ENCODE measurements around the gene DNAJC22. TPM values are rescaled to one million over a fixed set of nuclear protein-coding genes. Genes with fewer than 3 reads are reported as not detected.

The DNAJC22 gene
- total and polyA plus RNA-seq, 9 of the 15 experiments (the other 6 are each of a cell fraction or from before 2014, with no cell fraction given) = 0.10 to 1.2 (median 0.47) TPM

DNA sequence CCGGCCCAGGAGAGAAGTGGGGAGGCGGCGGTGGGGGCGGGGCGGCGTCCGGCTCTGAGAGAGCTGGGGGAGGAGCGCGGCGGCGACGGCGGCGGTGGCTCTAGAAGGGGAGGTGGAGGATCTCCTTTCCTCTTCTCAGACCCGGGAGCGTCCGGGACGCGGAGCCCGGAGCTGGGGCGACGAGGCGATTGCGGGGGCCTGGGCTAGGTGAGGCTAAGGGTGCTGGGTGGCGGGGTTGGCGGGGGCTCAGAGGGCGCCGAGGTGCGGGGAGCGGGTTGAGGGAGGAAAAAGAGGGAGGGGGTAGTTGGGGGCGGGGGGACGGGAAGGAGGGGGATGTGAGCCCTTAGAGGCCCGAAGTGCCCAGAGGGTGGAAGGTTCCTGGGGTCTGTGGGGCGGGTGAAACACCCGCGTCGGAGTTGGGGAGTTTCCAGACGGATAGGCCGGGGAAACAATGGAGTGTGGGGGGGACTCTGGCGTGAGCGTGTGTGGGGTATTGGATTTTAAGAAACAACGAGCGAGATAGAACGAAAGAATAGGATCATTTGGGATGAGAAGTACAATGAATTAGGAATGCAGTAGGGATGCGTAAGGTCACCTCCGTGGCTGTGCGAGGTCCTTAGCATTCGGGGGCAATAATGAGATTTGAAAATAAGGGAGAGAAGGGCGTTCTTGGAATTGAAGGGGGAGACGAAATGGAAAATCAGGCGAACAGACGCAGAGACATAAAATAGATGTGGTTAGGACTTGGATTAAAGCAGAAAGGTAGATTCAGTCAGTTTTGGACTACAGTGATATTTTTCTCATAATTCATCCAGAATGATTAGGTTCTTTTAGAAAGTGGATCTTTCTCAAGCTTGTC is 20.9 kb downstream of the DNAJC22 start, which contains the start of gene SPATS2 (continued):
- TF ChIP-seq, protein P1, sequence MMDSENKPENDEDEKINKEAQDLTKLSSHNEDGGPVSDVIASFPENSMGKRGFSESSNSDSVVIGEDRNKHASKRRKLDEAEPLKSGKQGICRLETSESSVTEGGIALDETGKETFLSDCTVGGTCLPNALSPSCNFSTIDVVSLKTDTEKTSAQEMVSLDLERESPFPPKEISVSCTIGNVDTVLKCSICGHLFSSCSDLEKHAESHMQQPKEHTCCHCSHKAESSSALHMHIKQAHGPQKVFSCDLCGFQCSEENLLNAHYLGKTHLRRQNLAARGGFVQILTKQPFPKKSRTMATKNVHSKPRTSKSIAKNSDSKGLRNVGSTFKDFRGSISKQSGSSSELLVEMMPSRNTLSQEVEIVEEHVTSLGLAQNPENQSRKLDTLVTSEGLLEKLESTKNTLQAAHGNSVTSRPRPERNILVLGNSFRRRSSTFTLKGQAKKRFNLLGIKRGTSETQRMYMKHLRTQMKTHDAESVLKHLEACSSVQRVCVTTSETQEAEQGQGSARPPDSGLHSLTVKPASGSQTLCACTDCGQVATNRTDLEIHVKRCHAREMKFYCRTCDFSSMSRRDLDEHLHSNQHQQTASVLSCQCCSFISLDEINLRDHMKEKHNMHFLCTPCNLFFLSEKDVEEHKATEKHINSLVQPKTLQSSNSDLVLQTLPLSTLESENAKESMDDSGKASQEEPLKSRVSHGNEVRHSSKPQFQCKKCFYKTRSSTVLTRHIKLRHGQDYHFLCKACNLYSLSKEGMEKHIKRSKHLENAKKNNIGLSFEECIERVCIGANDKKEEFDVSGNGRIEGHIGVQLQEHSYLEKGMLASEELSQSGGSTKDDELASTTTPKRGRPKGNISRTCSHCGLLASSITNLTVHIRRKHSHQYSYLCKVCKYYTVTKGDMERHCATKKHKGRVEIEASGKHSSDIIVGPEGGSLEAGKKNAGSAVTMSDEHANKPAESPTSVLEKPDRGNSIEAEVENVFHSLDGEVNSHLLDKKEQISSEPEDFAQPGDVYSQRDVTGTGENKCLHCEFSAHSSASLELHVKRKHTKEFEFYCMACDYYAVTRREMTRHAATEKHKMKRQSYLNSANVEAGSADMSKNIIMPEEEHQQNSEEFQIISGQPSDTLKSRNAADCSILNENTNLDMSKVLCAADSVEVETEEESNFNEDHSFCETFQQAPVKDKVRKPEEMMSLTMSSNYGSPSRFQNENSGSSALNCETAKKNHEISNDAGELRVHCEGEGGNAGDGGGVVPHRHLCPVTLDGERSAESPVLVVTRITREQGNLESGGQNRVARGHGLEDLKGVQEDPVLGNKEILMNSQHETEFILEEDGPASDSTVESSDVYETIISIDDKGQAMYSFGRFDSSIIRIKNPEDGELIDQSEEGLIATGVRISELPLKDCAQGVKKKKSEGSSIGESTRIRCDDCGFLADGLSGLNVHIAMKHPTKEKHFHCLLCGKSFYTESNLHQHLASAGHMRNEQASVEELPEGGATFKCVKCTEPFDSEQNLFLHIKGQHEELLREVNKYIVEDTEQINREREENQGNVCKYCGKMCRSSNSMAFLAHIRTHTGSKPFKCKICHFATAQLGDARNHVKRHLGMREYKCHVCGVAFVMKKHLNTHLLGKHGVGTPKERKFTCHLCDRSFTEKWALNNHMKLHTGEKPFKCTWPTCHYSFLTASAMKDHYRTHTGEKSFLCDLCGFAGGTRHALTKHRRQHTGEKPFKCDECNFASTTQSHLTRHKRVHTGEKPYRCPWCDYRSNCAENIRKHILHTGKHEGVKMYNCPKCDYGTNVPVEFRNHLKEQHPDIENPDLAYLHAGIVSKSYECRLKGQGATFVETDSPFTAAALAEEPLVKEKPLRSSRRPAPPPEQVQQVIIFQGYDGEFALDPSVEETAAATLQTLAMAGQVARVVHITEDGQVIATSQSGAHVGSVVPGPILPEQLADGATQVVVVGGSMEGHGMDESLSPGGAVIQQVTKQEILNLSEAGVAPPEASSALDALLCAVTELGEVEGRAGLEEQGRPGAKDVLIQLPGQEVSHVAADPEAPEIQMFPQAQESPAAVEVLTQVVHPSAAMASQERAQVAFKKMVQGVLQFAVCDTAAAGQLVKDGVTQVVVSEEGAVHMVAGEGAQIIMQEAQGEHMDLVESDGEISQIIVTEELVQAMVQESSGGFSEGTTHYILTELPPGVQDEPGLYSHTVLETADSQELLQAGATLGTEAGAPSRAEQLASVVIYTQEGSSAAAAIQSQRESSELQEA (IDR thresholded peaks at IDR 0.05; ENCODE audit: low read depth) = no peak
- TF ChIP-seq EGR1 (conservative IDR thresholded peaks at IDR 0.05) (peak; percentile 65; the same call in 1 of the 2 replicates), ZNF146 (CRISPR knock-in tag; IDR thresholded peaks at IDR 0.05; ENCODE audit: unreplicated experiment) (no peak), SMARCA5 (IDR thresholded peaks at IDR 0.05) (0 out of 2 replicates have a peak, but pooled peaks have one; percentile 11), ZNF436 (CRISPR knock-in tag; IDR thresholded peaks at IDR 0.05) (no peak)
- TF ChIP-seq, protein P2, sequence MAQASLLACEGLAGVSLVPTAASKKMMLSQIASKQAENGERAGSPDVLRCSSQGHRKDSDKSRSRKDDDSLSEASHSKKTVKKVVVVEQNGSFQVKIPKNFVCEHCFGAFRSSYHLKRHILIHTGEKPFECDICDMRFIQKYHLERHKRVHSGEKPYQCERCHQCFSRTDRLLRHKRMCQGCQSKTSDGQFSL (CRISPR knock-in tag; IDR thresholded peaks at IDR 0.05) = peak; percentile 67; the same call in 1 of the 2 replicates
- TF ChIP-seq, protein P2 (tag; IDR thresholded peaks at IDR 0.05) = peak in 1 of 2 experiments; percentile 49; a peak in 1 of 4 replicates
- TF ChIP-seq, protein P3, sequence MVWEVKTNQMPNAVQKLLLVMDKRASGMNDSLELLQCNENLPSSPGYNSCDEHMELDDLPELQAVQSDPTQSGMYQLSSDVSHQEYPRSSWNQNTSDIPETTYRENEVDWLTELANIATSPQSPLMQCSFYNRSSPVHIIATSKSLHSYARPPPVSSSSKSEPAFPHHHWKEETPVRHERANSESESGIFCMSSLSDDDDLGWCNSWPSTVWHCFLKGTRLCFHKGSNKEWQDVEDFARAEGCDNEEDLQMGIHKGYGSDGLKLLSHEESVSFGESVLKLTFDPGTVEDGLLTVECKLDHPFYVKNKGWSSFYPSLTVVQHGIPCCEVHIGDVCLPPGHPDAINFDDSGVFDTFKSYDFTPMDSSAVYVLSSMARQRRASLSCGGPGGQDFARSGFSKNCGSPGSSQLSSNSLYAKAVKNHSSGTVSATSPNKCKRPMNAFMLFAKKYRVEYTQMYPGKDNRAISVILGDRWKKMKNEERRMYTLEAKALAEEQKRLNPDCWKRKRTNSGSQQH (CRISPR knock-in tag; IDR thresholded peaks at IDR 0.05) = 0 out of 2 replicates have a peak, but pooled peaks have one; percentile 21
- TF ChIP-seq, protein P4, sequence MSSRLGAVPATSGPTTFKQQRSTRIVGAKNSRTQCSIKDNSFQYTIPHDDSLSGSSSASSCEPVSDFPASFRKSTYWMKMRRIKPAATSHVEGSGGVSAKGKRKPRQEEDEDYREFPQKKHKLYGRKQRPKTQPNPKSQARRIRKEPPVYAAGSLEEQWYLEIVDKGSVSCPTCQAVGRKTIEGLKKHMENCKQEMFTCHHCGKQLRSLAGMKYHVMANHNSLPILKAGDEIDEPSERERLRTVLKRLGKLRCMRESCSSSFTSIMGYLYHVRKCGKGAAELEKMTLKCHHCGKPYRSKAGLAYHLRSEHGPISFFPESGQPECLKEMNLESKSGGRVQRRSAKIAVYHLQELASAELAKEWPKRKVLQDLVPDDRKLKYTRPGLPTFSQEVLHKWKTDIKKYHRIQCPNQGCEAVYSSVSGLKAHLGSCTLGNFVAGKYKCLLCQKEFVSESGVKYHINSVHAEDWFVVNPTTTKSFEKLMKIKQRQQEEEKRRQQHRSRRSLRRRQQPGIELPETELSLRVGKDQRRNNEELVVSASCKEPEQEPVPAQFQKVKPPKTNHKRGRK (tag; IDR thresholded peaks at IDR 0.05) = no peak
